ENCODE measurements around the gene TSHR.
"Not testable (repeated sequence)": the region's sequence is repeated elsewhere in the genome, so short reads cannot be mapped to it uniquely, and the experiment has no call there.

The TSHR gene

GRCh38 chr14:81091660-81092059 is 136.2 kb downstream of the TSHR start:
- DNase-seq = no peak

GRCh38 chr14:81093651-81094050 is 138.2 kb downstream of the TSHR start:
- no peak for DNase-seq

GRCh38 chr14:81095539-81095938 is 140.1 kb downstream of the TSHR start:
- no peak for DNase-seq

- DNase-seq = no peak
Observed at GRCh38 chr14:81096656-81097055, 141.2 kb downstream of the TSHR start.

- no peak for DNase-seq
Observed at GRCh38 chr14:81102217-81102616, 146.8 kb downstream of the TSHR start.

- DNase-seq = no peak
Observed at GRCh38 chr14:81103443-81103842, 148.0 kb downstream of the TSHR start.

GRCh38 chr14:81105378-81105777 is 150.0 kb downstream of the TSHR start:
- DNase-seq = no peak

GRCh38 chr14:81105961-81106360 is 150.5 kb downstream of the TSHR start:
- DNase-seq = no peak

GRCh38 chr14:81110186-81110585 is 154.8 kb downstream of the TSHR start:
- no peak for DNase-seq

GRCh38 chr14:81113176-81113575 is 157.8 kb downstream of the TSHR start:
- no peak for DNase-seq

GRCh38 chr14:81113945-81114820 is 158.8 kb downstream of the TSHR start:
- not testable (repeated sequence) for DNase-seq

- no peak for DNase-seq
Observed at GRCh38 chr14:81120501-81120900, 165.1 kb downstream of the TSHR start.

GRCh38 chr14:81122326-81122725 is 166.9 kb downstream of the TSHR start:
- no peak for DNase-seq

- DNase-seq = no peak
Observed at GRCh38 chr14:81123811-81124210, 168.4 kb downstream of the TSHR start.

GRCh38 chr14:81125536-81125935 is 170.1 kb downstream of the TSHR start:
- DNase-seq = no peak

- DNase-seq = no peak
Observed at GRCh38 chr14:81127785-81128184, 172.4 kb downstream of the TSHR start.

GRCh38 chr14:81129242-81129641 is 173.8 kb downstream of the TSHR start:
- no peak for DNase-seq

GRCh38 chr14:81132468-81132867 is 177.0 kb downstream of the TSHR start:
- DNase-seq = no peak

GRCh38 chr14:81133400-81133799 is 178.0 kb downstream of the TSHR start:
- no peak for DNase-seq

- DNase-seq = no peak
Observed at GRCh38 chr14:81137316-81137715, 181.9 kb downstream of the TSHR start.

GRCh38 chr14:81138429-81138828 is 183.0 kb downstream of the TSHR start:
- DNase-seq = no peak

- no peak for DNase-seq
Observed at GRCh38 chr14:81141426-81141825, 186.0 kb downstream of the TSHR start.

- no peak for DNase-seq
Observed at GRCh38 chr14:81143793-81144192, 188.4 kb downstream of the TSHR start.

- no peak for DNase-seq
Observed at GRCh38 chr14:81144824-81145603, 189.6 kb downstream of the TSHR start.

All from NCI-H2107 (cell line).